Mononuclear cell (primary cell): ENCODE measurements around the gene MACROD1. TPM values are rescaled to one million over a fixed set of nuclear protein-coding genes. Genes with fewer than 3 reads are reported as not detected.
"Not testable (repeated sequence)": the region's sequence is repeated elsewhere in the genome, so short reads cannot be mapped to it uniquely, and the experiment has no call there.

Source experiments
- H3K27me3 ChIP-seq: 2 replicates; pipeline ENCODE4 v1.6.0; 2011; ENCODE audit warnings: low read length, control low read depth; ENCODE audit not compliant: insufficient read depth
- H3K4me1 ChIP-seq: 2 replicates; pipeline ENCODE4 v1.5.1; 2011; ENCODE audit warnings: mild to moderate bottlenecking, low read length, control low read depth; ENCODE audit not compliant: insufficient read depth
- H3K4me3 ChIP-seq: 2 replicates; pipeline ENCODE4 v1.5.1; 2011; ENCODE audit warnings: mild to moderate bottlenecking, low read length, moderate library complexity
- H3K9me3 ChIP-seq: 2 replicates; pipeline ENCODE4 v1.5.1; 2011; ENCODE audit warnings: low read depth, mild to moderate bottlenecking, control low read depth, low read length
- total RNA-seq: library from RNA; depleted of rRNA; stranded (reverse); fragments of >200 nt; gene quantifications from one replicate; pipeline ENCODE4 v1.2.3, GENCODE V29; 2012

The MACROD1 gene
- total RNA-seq, 1 donor = 4.0 TPM

DNA sequence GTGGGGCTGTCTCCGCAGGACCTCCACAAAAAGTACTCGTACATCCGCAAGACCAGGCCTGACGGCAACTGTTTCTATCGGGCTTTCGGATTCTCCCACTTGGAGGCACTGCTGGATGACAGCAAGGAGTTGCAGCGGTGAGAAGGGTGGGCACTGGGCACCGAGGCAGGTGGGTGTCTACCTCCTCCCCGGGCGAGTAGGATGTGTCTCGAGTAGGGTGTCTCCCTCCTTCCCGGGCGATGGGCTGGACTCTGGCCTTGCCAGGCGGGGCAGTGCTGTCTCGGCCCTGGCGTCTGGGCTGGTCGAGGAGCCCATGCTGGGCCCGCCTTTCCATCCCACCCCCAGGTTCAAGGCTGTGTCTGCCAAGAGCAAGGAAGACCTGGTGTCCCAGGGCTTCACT lies 169.4 kb downstream of the MACROD1 start:
- H3K4me3 ChIP-seq = no peak overlapping the region
- H3K4me1 ChIP-seq = peaks cover 29% of the 10 kb centered on the region
- no peaks in the 10 kb centered on the region for H3K9me3 ChIP-seq
- peaks cover 7% of the 10 kb centered on the region for H3K27me3 ChIP-seq

GRCh38 chr11:63993993-63994392 lies 171.9 kb downstream of the MACROD1 start:
- Histone ChIP-seq H3K4me3 (no peak overlapping the region), H3K9me3 (no peaks in the 10 kb centered on the region), H3K27me3 (no peaks in the 10 kb centered on the region), H3K4me1 (peaks cover 12% of the 10 kb centered on the region)

GRCh38 chr11:63993100-63993499 lies 172.8 kb downstream of the MACROD1 start:
- H3K4me1 ChIP-seq = peaks cover 7% of the 10 kb centered on the region
- H3K9me3 ChIP-seq = no peaks in the 10 kb centered on the region
- H3K27me3 ChIP-seq = no peaks in the 10 kb centered on the region
- H3K4me3 ChIP-seq = no peak overlapping the region

DNA sequence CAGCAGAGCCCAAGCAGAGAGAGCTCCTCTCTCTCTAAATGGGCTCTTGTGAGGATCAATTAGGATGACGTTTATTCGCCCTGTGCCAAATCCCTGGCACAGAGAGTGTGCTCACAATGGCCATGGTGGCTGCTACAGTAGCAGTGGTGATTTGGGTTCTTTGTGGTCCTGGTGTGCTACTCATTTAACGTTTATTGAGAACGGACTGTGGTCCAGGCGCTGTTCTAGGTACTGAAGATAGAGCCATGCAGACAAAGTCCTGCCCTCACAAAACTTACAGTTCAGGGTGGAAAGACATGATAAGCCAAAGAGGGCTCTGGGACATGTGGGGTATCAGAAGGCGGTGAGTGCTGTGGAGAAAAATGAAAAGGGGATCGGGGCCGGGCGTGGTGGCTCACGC lies 174.4 kb downstream of the MACROD1 start:
- Histone ChIP-seq H3K4me3 (no peak overlapping the region), H3K27me3 (no peaks in the 10 kb centered on the region), H3K9me3 (no peaks in the 10 kb centered on the region), H3K4me1 (peaks cover 22% of the 10 kb centered on the region)

GRCh38 chr11:63986932-63987513 lies 178.9 kb downstream of the MACROD1 start:
- Histone ChIP-seq H3K4me3 (peak overlapping the region; percentile 95), H3K9me3 (no peaks in the 10 kb centered on the region), H3K4me1 (peaks cover 35% of the 10 kb centered on the region), H3K27me3 (no peaks in the 10 kb centered on the region)

- peaks cover 36% of the 10 kb centered on the region for H3K4me1 ChIP-seq
- peak within 1 kb of the TSS; percentile 95 for H3K4me3 ChIP-seq
- H3K27me3 ChIP-seq = no peaks in the 10 kb centered on the region
- H3K9me3 ChIP-seq = no peaks in the 10 kb centered on the region
These were observed 179.6 kb downstream of the MACROD1 start, which contains the start of gene OTUB1 for GRCh38 chr11:63986156-63986931. TSS of gene OTUB1 (plus strand) at chr11:63986438. CDS start at chr11:63986457, 19 bp downstream.

DNA sequence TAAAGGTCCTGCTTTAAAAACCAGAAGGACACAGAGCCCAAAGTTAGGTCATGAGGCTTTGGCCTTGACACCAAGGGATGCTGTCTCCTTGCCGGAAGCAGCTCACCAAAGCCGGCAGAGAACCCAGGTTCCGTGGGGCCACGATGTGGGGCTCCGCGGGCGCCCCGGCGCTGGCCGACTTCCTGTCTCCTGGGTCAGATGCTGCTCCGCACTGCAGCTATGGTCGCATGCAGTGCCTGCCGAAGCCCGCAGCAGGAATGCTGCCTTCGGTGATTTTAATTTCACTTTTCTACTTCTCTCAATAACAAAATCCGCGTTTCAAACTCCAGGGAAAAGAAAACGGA lies 180.1 kb downstream of the MACROD1 start:
- no peaks in the 10 kb centered on the region for H3K9me3 ChIP-seq
- H3K4me1 ChIP-seq = peaks cover 36% of the 10 kb centered on the region
- H3K27me3 ChIP-seq = no peaks in the 10 kb centered on the region
- peak overlapping the region; percentile 95 for H3K4me3 ChIP-seq

GRCh38 chr11:63979426-63979825 lies 186.5 kb downstream of the MACROD1 start:
- H3K9me3 ChIP-seq = no peaks in the 10 kb centered on the region
- H3K4me3 ChIP-seq = no peak overlapping the region
- no peaks in the 10 kb centered on the region for H3K27me3 ChIP-seq
- H3K4me1 ChIP-seq = peaks cover 30% of the 10 kb centered on the region

GRCh38 chr11:63978551-63979239 lies 187.2 kb downstream of the MACROD1 start:
- Histone ChIP-seq H3K4me3 (no peak overlapping the region), H3K9me3 (no peaks in the 10 kb centered on the region), H3K27me3 (no peaks in the 10 kb centered on the region), H3K4me1 (peaks cover 34% of the 10 kb centered on the region)

- peak within 1 kb of the TSS; percentile 99 for H3K4me3 ChIP-seq
- no peaks in the 10 kb centered on the region for H3K27me3 ChIP-seq
- peaks cover 33% of the 10 kb centered on the region for H3K4me1 ChIP-seq
- H3K9me3 ChIP-seq = no peaks in the 10 kb centered on the region
These were observed 191.4 kb downstream of the MACROD1 start, which contains the start of gene COX8A for GRCh38 chr11:63974259-63975143. TSS of gene COX8A (plus strand) at chr11:63974620. CDS start at chr11:63974681, 61 bp downstream.

DNA sequence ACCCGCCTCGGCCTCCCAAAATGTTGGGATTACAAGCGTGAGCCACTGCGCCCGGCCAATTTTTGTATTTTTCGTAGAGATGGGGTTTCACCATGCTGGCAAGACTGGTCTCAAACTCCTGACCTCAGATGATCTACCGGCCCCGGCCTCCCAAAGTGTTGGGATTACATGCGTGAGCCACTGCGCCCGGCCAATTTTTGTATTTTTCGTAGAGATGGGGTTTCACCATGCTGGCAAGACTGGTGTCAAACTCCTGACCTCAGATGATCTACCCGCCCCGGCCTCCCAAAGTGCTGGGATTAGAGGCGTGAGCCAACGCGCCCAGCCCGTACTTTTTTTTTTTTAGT lies 192.0 kb downstream of the MACROD1 start:
- not testable (repeated sequence) for H3K9me3 ChIP-seq, H3K27me3 ChIP-seq
- peaks cover 33% of the 10 kb centered on the region for H3K4me1 ChIP-seq
- peak overlapping the region; percentile 99 for H3K4me3 ChIP-seq

GRCh38 chr11:63970902-63971301 lies 195.0 kb downstream of the MACROD1 start:
- Histone ChIP-seq H3K27me3 (no peaks in the 10 kb centered on the region), H3K4me1 (peaks cover 24% of the 10 kb centered on the region), H3K9me3 (no peaks in the 10 kb centered on the region), H3K4me3 (no peak overlapping the region)

GRCh38 chr11:63969461-63969860 lies 196.5 kb downstream of the MACROD1 start:
- Histone ChIP-seq H3K9me3 (no peaks in the 10 kb centered on the region), H3K4me3 (no peak overlapping the region)

GRCh38 chr11:63966444-63966843 lies 199.5 kb downstream of the MACROD1 start:
- Histone ChIP-seq H3K27me3 (no peaks in the 10 kb centered on the region), H3K9me3 (no peaks in the 10 kb centered on the region), H3K4me1 (peaks cover 10% of the 10 kb centered on the region), H3K4me3 (no peak overlapping the region)

More at GRCh38 chr11:63969461-63969860, 196.5 kb downstream of the MACROD1 start:
- Histone ChIP-seq H3K4me1 (peaks cover 13% of the 10 kb centered on the region), H3K27me3 (no peaks in the 10 kb centered on the region)

GRCh38 chr11:63963895-63964294 lies 202.0 kb downstream of the MACROD1 start:
- H3K4me1 ChIP-seq, H3K27me3 ChIP-seq, H3K9me3 ChIP-seq, H3K4me3 ChIP-seq: not testable (repeated sequence)
